Measurements from ENCODE around the gene MAP3K9. TPM values are rescaled to one million over a fixed set of nuclear protein-coding genes. Genes with fewer than 3 reads are reported as not detected.

Gene MAP3K9
- total RNA-seq, 3 donors from 2014 or later = 0.16 to 6.3 (median 3.3) TPM

DNA sequence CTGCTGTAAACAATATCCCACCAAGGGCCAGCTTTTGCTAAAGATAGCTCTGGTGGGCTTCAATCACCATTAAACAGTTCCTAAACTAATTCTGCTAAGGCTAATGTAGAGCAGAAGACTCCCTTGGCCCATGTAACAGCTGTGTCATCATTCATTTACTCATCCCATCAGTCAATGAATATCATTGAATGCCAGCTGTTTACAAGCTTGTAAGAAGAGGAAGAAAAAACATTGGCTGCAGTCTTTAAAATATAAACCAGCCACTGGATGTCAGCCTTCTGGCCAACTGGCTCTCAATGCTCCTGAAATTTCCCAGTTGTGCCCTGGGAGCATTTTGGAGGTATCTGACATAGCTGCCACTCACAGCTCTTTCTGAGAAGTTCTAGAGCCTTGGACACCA lies 18.0 kb upstream of the MAP3K9 start:
- Histone ChIP-seq H3K9me3 (no peaks in the 10 kb centered on the region), H3K4me3 (no peak overlapping the region), H3K36me3 (no peaks in the 10 kb centered on the region), H3K27me3 (no peaks in the 10 kb centered on the region), H3K27ac (no peak overlapping the region), H3K4me1 (no peaks in the 10 kb centered on the region)
- TF ChIP-seq POLR2A (IDR thresholded peaks at IDR 0.05) (no peak), POLR2AphosphoS5 (IDR thresholded peaks at IDR 0.05) (no peak)
- TF ChIP-seq, protein P1, sequence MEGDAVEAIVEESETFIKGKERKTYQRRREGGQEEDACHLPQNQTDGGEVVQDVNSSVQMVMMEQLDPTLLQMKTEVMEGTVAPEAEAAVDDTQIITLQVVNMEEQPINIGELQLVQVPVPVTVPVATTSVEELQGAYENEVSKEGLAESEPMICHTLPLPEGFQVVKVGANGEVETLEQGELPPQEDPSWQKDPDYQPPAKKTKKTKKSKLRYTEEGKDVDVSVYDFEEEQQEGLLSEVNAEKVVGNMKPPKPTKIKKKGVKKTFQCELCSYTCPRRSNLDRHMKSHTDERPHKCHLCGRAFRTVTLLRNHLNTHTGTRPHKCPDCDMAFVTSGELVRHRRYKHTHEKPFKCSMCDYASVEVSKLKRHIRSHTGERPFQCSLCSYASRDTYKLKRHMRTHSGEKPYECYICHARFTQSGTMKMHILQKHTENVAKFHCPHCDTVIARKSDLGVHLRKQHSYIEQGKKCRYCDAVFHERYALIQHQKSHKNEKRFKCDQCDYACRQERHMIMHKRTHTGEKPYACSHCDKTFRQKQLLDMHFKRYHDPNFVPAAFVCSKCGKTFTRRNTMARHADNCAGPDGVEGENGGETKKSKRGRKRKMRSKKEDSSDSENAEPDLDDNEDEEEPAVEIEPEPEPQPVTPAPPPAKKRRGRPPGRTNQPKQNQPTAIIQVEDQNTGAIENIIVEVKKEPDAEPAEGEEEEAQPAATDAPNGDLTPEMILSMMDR (IDR thresholded peaks at IDR 0.05) = no peak
- DNase-seq (ENCODE audit: low spot score in 2 of 2) = no peak
- intact Hi-C loops (cut with DNase I; ENCODE audit: low total_unique reads) = no loop called here

DNA sequence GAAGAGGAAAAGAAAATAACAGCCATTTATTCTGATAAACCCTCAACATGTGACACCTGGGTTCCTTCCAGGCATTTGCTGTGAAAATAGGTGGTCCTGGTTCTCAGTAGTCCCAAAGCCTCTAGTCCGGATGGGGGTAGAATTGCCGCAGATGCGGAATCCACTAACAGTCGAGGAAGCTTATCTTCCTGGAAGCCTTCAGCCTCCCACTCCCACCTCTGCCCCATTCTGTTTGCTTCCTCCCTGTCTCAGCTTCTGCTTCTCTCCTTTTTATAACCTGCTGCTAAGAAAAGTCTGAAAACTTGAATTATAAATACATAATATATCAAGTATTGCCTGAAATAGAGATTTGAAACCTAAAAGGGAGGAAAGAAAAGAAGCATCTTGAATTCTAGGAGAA lies 14.0 kb upstream of the MAP3K9 start:
- TF ChIP-seq POLR2AphosphoS5 (IDR thresholded peaks at IDR 0.05) = no peak
- TF ChIP-seq, protein P1 (IDR thresholded peaks at IDR 0.05) = no peak
- no peak for TF ChIP-seq POLR2A (IDR thresholded peaks at IDR 0.05)
- Histone ChIP-seq H3K4me3 (peak overlapping the region in 1 of 3 donors; percentile 92), H3K9me3 (no peaks in the 10 kb centered on the region), H3K4me1 (peaks cover 0 to 3% of the 10 kb centered on the region in 2 donors), H3K27me3 (no peaks in the 10 kb centered on the region), H3K27ac (no peak overlapping the region), H3K36me3 (no peaks in the 10 kb centered on the region)
- no peak for DNase-seq (ENCODE audit: low spot score in 2 of 2)
- intact Hi-C loops (cut with DNase I; ENCODE audit: low total_unique reads) = no loop called here

DNA sequence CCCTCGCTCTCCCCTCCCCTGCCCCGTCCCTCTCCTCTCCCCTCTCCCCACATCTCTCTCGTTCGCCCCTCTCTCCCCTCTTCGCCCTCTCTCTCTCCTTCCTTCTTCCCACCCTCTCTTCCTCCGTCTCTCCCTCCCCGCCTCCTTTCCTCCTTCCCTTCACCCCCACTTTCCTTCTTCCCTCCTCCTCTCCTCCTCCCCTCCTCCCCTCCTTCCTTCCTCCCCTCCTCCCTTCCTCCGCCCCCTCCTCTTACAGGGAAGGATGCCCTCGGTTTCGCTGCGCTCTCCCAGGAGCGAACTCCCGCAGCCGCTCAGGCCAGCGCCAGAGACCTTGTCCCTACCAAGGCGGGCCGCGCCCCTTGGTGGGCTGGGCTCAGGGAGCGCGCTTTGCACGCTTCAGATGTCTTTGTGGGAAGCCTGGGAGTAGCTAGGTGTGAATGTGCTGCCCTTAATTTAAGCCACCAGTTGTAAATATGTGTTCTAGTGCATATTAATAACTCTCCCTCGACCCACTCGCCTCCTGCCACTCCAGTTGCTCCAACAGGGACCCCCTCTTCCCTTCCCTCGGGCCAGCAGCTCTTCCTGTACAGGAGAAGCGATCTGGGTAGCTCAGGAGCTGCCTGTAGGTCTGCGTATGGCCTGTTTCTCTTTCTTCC lies 13.3 kb upstream of the MAP3K9 start:
- Histone ChIP-seq H3K27ac (peak overlapping the region; percentile 27 to 66), H3K27me3 (no peaks in the 10 kb centered on the region), H3K4me1 (peaks cover 0 to 3% of the 10 kb centered on the region in 2 donors), H3K36me3 (no peaks in the 10 kb centered on the region), H3K4me3 (peak overlapping the region; percentile 54 to 92 (median 73)), H3K9me3 (no peaks in the 10 kb centered on the region)
- DNase-seq (ENCODE audit: low spot score in 2 of 2) = no peak
- no peak for TF ChIP-seq POLR2AphosphoS5 (IDR thresholded peaks at IDR 0.05)
- TF ChIP-seq, protein P1 (IDR thresholded peaks at IDR 0.05) = no peak
- TF ChIP-seq POLR2A (IDR thresholded peaks at IDR 0.05) = no peak
- intact Hi-C loops (cut with DNase I; ENCODE audit: low total_unique reads) = no loop called here

DNA sequence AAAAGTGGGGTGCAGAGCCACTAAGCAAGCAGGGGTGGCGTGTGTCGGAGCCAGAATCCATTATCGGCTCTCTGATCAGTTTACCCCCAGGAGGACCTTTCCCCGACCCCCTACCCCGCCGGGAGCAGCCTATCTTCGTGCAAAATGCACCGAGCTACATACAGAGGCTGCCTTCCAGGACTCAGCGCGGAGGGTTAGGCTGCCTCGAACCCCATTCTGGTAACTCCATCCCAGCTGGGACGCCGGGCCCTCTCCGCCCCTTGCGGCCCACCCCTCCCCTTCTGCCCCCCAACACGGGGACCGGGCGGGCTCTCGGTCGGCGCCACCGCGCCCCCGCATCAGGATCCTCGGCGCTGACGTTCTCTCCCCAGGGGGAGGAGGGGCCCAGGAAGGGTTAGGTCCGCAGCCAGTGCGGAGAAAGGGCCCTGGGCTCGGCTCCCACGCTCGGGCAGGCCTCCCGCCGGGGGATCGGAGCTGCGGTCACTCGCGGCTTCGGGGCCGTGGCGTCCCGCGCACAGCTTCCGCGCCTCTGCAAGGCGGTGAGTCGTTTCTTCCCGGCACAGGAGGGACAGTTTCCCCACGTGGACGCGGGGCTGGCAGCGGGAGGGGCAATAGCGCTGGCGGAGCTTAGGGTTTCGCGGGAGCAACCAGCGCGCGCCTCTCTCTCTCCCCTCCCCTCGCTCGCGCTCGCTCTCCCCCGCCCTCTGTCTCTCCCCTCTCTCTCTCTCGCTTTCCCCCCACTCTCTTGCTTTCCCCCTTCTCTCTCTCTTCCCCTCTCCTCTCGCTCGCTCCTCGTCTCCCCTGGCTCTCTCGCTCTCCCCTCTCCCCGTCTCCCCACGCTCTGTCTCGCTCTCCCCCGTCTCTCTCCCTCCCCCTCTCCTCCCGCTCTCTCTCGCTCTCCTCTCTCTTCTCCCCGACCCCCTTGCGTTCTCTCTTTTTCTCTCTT lies 12.5 kb upstream of the MAP3K9 start:
- H3K27me3 ChIP-seq = no peaks in the 10 kb centered on the region
- peak overlapping the region; percentile 27 to 66 for H3K27ac ChIP-seq
- no peaks in the 10 kb centered on the region for H3K9me3 ChIP-seq
- H3K36me3 ChIP-seq = no peaks in the 10 kb centered on the region
- peaks cover 0 to 3% of the 10 kb centered on the region in 2 donors for H3K4me1 ChIP-seq
- TF ChIP-seq, protein P1 (IDR thresholded peaks at IDR 0.05) = no peak
- TF ChIP-seq POLR2AphosphoS5 (IDR thresholded peaks at IDR 0.05) (peak in 1 of 3 donors; percentile 47), POLR2A (IDR thresholded peaks at IDR 0.05) (no peak)
- intact Hi-C loops (cut with DNase I; ENCODE audit: low total_unique reads) = no loop called here
- no peak for DNase-seq (ENCODE audit: low spot score in 2 of 2)
- H3K4me3 ChIP-seq = peak overlapping the region; percentile 54 to 92 (median 73)

DNA sequence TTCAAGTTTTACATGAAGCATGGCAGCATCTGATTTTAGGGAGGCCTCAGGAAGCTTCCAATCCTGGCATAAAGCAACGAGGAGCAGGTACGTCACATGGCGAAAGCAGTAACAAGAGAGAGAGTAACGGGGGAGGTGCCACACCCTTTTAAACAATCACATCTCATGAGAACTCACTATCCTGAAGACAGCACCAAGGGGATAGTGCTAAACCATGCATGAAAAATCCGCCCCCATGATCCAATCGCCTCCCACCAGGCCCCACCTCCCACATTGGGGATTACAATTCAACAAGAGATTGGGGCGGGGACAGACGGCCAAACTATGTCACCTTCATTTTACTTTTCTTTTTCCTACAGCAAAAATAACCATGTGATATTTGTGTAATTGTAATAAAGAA lies 7.2 kb upstream of the MAP3K9 start:
- intact Hi-C loops (cut with DNase I; ENCODE audit: low total_unique reads) = no loop called here
- Histone ChIP-seq H3K36me3 (no peaks in the 10 kb centered on the region), H3K4me3 (no peak overlapping the region), H3K27ac (no peak overlapping the region), H3K9me3 (no peaks in the 10 kb centered on the region), H3K4me1 (peaks cover 0 to under 1% of the 10 kb centered on the region in 2 donors), H3K27me3 (no peaks in the 10 kb centered on the region)
- no peak for DNase-seq (ENCODE audit: low spot score in 2 of 2)
- TF ChIP-seq POLR2A (IDR thresholded peaks at IDR 0.05) (no peak), POLR2AphosphoS5 (IDR thresholded peaks at IDR 0.05) (no peak)
- TF ChIP-seq, protein P1 (IDR thresholded peaks at IDR 0.05) = no peak
